ENCODE measurements around the gene DNAH11.
"Not testable (repeated sequence)": the region's sequence is repeated elsewhere in the genome, so short reads cannot be mapped to it uniquely, and the experiment has no call there.

The DNAH11 gene

GRCh38 chr7:21916176-21916575, 373.3 kb downstream of the DNAH11 start:
- no peaks in the 10 kb centered on the region for H3K9me3 ChIP-seq (ENCODE audit: control insufficient read depth, insufficient read depth, low read length)
- peaks cover 21% of the 10 kb centered on the region for H3K36me3 ChIP-seq (ENCODE audit: control insufficient read depth, insufficient read depth, low read length)
- no CpG with 5 or more reads among the region's 7 CpGs for WGBS (ENCODE audit: insufficient coverage, insufficient read length)
- no peak overlapping the region for H3K27ac ChIP-seq (ENCODE audit: low read length)
- no peak for DNase-seq (ENCODE audit: low read depth, low spot score)
- no peak overlapping the region for H3K4me3 ChIP-seq (ENCODE audit: low read length)
- H3K27me3 ChIP-seq (ENCODE audit: control insufficient read depth, insufficient read depth, low read length), result no peaks in the 10 kb centered on the region
- no peaks in the 10 kb centered on the region for H3K4me1 ChIP-seq (ENCODE audit: control insufficient read depth, insufficient read depth, low read length)

GRCh38 chr7:21916629-21917028, 373.8 kb downstream of the DNAH11 start:
- H3K9me3 ChIP-seq (ENCODE audit: control insufficient read depth, insufficient read depth, low read length), result no peaks in the 10 kb centered on the region
- H3K4me1 ChIP-seq (ENCODE audit: control insufficient read depth, insufficient read depth, low read length), result no peaks in the 10 kb centered on the region
- H3K27ac ChIP-seq (ENCODE audit: low read length), result no peak overlapping the region
- no CpG with 5 or more reads among the region's 5 CpGs for WGBS (ENCODE audit: insufficient coverage, insufficient read length)
- no peak overlapping the region for H3K4me3 ChIP-seq (ENCODE audit: low read length)
- no peak for DNase-seq (ENCODE audit: low read depth, low spot score)
- no peaks in the 10 kb centered on the region for H3K27me3 ChIP-seq (ENCODE audit: control insufficient read depth, insufficient read depth, low read length)
- peaks cover 21% of the 10 kb centered on the region for H3K36me3 ChIP-seq (ENCODE audit: control insufficient read depth, insufficient read depth, low read length)

GRCh38 chr7:21918216-21918615, 375.4 kb downstream of the DNAH11 start:
- Histone ChIP-seq H3K4me3 (ENCODE audit: low read length) (no peak overlapping the region), H3K4me1 (ENCODE audit: control insufficient read depth, insufficient read depth, low read length) (peaks cover 2% of the 10 kb centered on the region; the same call in 1 of the 2 replicates), H3K36me3 (ENCODE audit: control insufficient read depth, insufficient read depth, low read length) (peaks cover 21% of the 10 kb centered on the region), H3K9me3 (ENCODE audit: control insufficient read depth, insufficient read depth, low read length) (no peaks in the 10 kb centered on the region), H3K27ac (ENCODE audit: low read length) (no peak overlapping the region), H3K27me3 (ENCODE audit: control insufficient read depth, insufficient read depth, low read length) (no peaks in the 10 kb centered on the region)
- DNase-seq (ENCODE audit: low read depth, low spot score), result no peak
- WGBS (ENCODE audit: insufficient coverage, insufficient read length), result no CpG with 5 or more reads among the region's 2 CpGs

- H3K9me3 ChIP-seq (ENCODE audit: control insufficient read depth, insufficient read depth, low read length), result no peaks in the 10 kb centered on the region
- H3K4me1 ChIP-seq (ENCODE audit: control insufficient read depth, insufficient read depth, low read length), result peaks cover 4% of the 10 kb centered on the region
- DNase-seq (ENCODE audit: low read depth, low spot score), result no peak
- H3K27ac ChIP-seq (ENCODE audit: low read length), result no peak overlapping the region
- no peaks in the 10 kb centered on the region for H3K27me3 ChIP-seq (ENCODE audit: control insufficient read depth, insufficient read depth, low read length)
- H3K36me3 ChIP-seq (ENCODE audit: control insufficient read depth, insufficient read depth, low read length), result peaks cover 3% of the 10 kb centered on the region; the same call in 1 of the 2 replicates
- no CpG with 5 or more reads among the region's 3 CpGs for WGBS (ENCODE audit: insufficient coverage, insufficient read length)
- H3K4me3 ChIP-seq (ENCODE audit: low read length), result no peak overlapping the region
These were observed 378.1 kb downstream of the DNAH11 start for GRCh38 chr7:21920936-21921335.

- WGBS (ENCODE audit: insufficient coverage, insufficient read length), result no CpG with 5 or more reads among the region's 5 CpGs
- Histone ChIP-seq H3K36me3 (ENCODE audit: control insufficient read depth, insufficient read depth, low read length) (no peaks in the 10 kb centered on the region), H3K4me1 (ENCODE audit: control insufficient read depth, insufficient read depth, low read length) (peaks cover 4% of the 10 kb centered on the region), H3K9me3 (ENCODE audit: control insufficient read depth, insufficient read depth, low read length) (no peaks in the 10 kb centered on the region), H3K4me3 (ENCODE audit: low read length) (no peak overlapping the region), H3K27ac (ENCODE audit: low read length) (no peak overlapping the region), H3K27me3 (ENCODE audit: control insufficient read depth, insufficient read depth, low read length) (no peaks in the 10 kb centered on the region)
- no peak for DNase-seq (ENCODE audit: low read depth, low spot score)
These were observed 379.8 kb downstream of the DNAH11 start for GRCh38 chr7:21922605-21923004.

GRCh38 chr7:21923658-21924057, 380.8 kb downstream of the DNAH11 start:
- Histone ChIP-seq H3K9me3 (ENCODE audit: control insufficient read depth, insufficient read depth, low read length) (no peaks in the 10 kb centered on the region), H3K27ac (ENCODE audit: low read length) (no peak overlapping the region), H3K4me1 (ENCODE audit: control insufficient read depth, insufficient read depth, low read length) (peaks cover 4% of the 10 kb centered on the region), H3K4me3 (ENCODE audit: low read length) (no peak overlapping the region), H3K36me3 (ENCODE audit: control insufficient read depth, insufficient read depth, low read length) (no peaks in the 10 kb centered on the region), H3K27me3 (ENCODE audit: control insufficient read depth, insufficient read depth, low read length) (no peaks in the 10 kb centered on the region)
- DNase-seq (ENCODE audit: low read depth, low spot score), result no peak
- no CpG with 5 or more reads among the region's 2 CpGs for WGBS (ENCODE audit: insufficient coverage, insufficient read length)

- H3K9me3 ChIP-seq (ENCODE audit: control insufficient read depth, insufficient read depth, low read length), result no peaks in the 10 kb centered on the region
- no peak overlapping the region for H3K4me3 ChIP-seq (ENCODE audit: low read length)
- peaks cover 4% of the 10 kb centered on the region for H3K4me1 ChIP-seq (ENCODE audit: control insufficient read depth, insufficient read depth, low read length)
- no peak overlapping the region for H3K27ac ChIP-seq (ENCODE audit: low read length)
- DNase-seq (ENCODE audit: low read depth, low spot score), result no peak
- H3K27me3 ChIP-seq (ENCODE audit: control insufficient read depth, insufficient read depth, low read length), result no peaks in the 10 kb centered on the region
- WGBS (ENCODE audit: insufficient coverage, insufficient read length), result no CpG with 5 or more reads among the region's 1 CpG
- H3K36me3 ChIP-seq (ENCODE audit: control insufficient read depth, insufficient read depth, low read length), result no peaks in the 10 kb centered on the region
These were observed 383.6 kb downstream of the DNAH11 start for GRCh38 chr7:21926448-21926847.

GRCh38 chr7:21927693-21928092, 384.9 kb downstream of the DNAH11 start:
- no peaks in the 10 kb centered on the region for H3K27me3 ChIP-seq (ENCODE audit: control insufficient read depth, insufficient read depth, low read length)
- H3K4me1 ChIP-seq (ENCODE audit: control insufficient read depth, insufficient read depth, low read length), result peaks cover 4% of the 10 kb centered on the region
- H3K4me3 ChIP-seq (ENCODE audit: low read length), result no peak overlapping the region
- no CpG with 5 or more reads among the region's 6 CpGs for WGBS (ENCODE audit: insufficient coverage, insufficient read length)
- H3K36me3 ChIP-seq (ENCODE audit: control insufficient read depth, insufficient read depth, low read length), result no peaks in the 10 kb centered on the region
- H3K27ac ChIP-seq (ENCODE audit: low read length), result no peak overlapping the region
- no peaks in the 10 kb centered on the region for H3K9me3 ChIP-seq (ENCODE audit: control insufficient read depth, insufficient read depth, low read length)
- no peak for DNase-seq (ENCODE audit: low read depth, low spot score)

GRCh38 chr7:21933293-21933692, 390.5 kb downstream of the DNAH11 start:
- no CpG with 5 or more reads among the region's 3 CpGs for WGBS (ENCODE audit: insufficient coverage, insufficient read length)
- H3K27me3 ChIP-seq (ENCODE audit: control insufficient read depth, insufficient read depth, low read length); H3K9me3 ChIP-seq (ENCODE audit: control insufficient read depth, insufficient read depth, low read length); H3K4me3 ChIP-seq (ENCODE audit: low read length); DNase-seq (ENCODE audit: low read depth, low spot score); H3K4me1 ChIP-seq (ENCODE audit: control insufficient read depth, insufficient read depth, low read length); H3K27ac ChIP-seq (ENCODE audit: low read length); H3K36me3 ChIP-seq (ENCODE audit: control insufficient read depth, insufficient read depth, low read length): not testable (repeated sequence)

- H3K36me3 ChIP-seq (ENCODE audit: control insufficient read depth, insufficient read depth, low read length), result no peaks in the 10 kb centered on the region
- H3K9me3 ChIP-seq (ENCODE audit: control insufficient read depth, insufficient read depth, low read length), result no peaks in the 10 kb centered on the region; the same call in 1 of the 2 replicates
- H3K27ac ChIP-seq (ENCODE audit: low read length), result no peak overlapping the region
- no peaks in the 10 kb centered on the region for H3K4me1 ChIP-seq (ENCODE audit: control insufficient read depth, insufficient read depth, low read length)
- no peaks in the 10 kb centered on the region for H3K27me3 ChIP-seq (ENCODE audit: control insufficient read depth, insufficient read depth, low read length)
- H3K4me3 ChIP-seq (ENCODE audit: low read length), result no peak overlapping the region
- DNase-seq (ENCODE audit: low read depth, low spot score), result no peak
These were observed 392.0 kb downstream of the DNAH11 start for GRCh38 chr7:21934808-21935207.

GRCh38 chr7:21938463-21938862, 395.6 kb downstream of the DNAH11 start:
- no CpG with 5 or more reads among the region's 2 CpGs for WGBS (ENCODE audit: insufficient coverage, insufficient read length)
- peaks cover 4% of the 10 kb centered on the region; the same call in 1 of the 2 replicates for H3K4me1 ChIP-seq (ENCODE audit: control insufficient read depth, insufficient read depth, low read length)

More at GRCh38 chr7:21938463-21938862, 395.6 kb downstream of the DNAH11 start:
- Histone ChIP-seq H3K27ac (ENCODE audit: low read length) (no peak overlapping the region), H3K4me3 (ENCODE audit: low read length) (no peak overlapping the region), H3K36me3 (ENCODE audit: control insufficient read depth, insufficient read depth, low read length) (no peaks in the 10 kb centered on the region), H3K9me3 (ENCODE audit: control insufficient read depth, insufficient read depth, low read length) (no peaks in the 10 kb centered on the region; the same call in 1 of the 2 replicates), H3K27me3 (ENCODE audit: control insufficient read depth, insufficient read depth, low read length) (no peaks in the 10 kb centered on the region)
- DNase-seq (ENCODE audit: low read depth, low spot score), result no peak
